ENCODE data around the gene CPA5. TPM values are rescaled to one million over a fixed set of nuclear protein-coding genes. Genes with fewer than 3 reads are reported as not detected.

The CPA5 gene
- total RNA-seq, 1 donor from 2014 or later = not detected

- Histone ChIP-seq H3K79me2 (ENCODE audit: low read depth) (no peaks in the 10 kb centered on the region), H3F3A (ENCODE audit: low read depth) (no peaks in the 10 kb centered on the region), H3K27ac (no peak overlapping the region), H3K9me3 (ENCODE audit: low read depth) (no peaks in the 10 kb centered on the region), H3K9ac (no peak overlapping the region), H3K36me3 (no peaks in the 10 kb centered on the region), H2AFZ (replicated peaks) (no peak overlapping the region), H3K27me3 (no peaks in the 10 kb centered on the region), H3K4me2 (no peak overlapping the region), H4K20me1 (ENCODE audit: low read depth) (no peaks in the 10 kb centered on the region), H3K4me3 (no peak overlapping the region), H3K4me1 (peaks cover 20% of the 10 kb centered on the region)
- no peak for DNase-seq (ENCODE audit: low spot score)
- H3K27me3 Mint-ChIP-seq (ENCODE audit: insufficient read depth, low read depth) = peaks cover 3% of the 10 kb centered on the region
- H3K36me3 Mint-ChIP-seq = peaks cover 10% of the 10 kb centered on the region
- H3K4me3 Mint-ChIP-seq = no peak overlapping the region
- no peaks in the 10 kb centered on the region for H3K9me3 Mint-ChIP-seq
- H3K27ac Mint-ChIP-seq = no peak overlapping the region
- TF ChIP-seq EZH2 (IDR thresholded peaks at IDR 0.05) (no peak), EZH2phosphoT487 (IDR thresholded peaks at IDR 0.05) (no peak), CTCF (IDR thresholded peaks at IDR 0.05) (no peak)
- H3K4me1 Mint-ChIP-seq = peaks cover 34% of the 10 kb centered on the region
These were observed 70.4 kb downstream of the CPA5 start for GRCh38 chr7:130415006-130415405.

- no peak for DNase-seq (ENCODE audit: low spot score)
- H3K9ac ChIP-seq = no peak overlapping the region
- no peaks in the 10 kb centered on the region for H3K36me3 ChIP-seq
- no peaks in the 10 kb centered on the region for H3K79me2 ChIP-seq (ENCODE audit: low read depth)
- H3K4me2 ChIP-seq = peak overlapping the region; percentile 6
- no peak overlapping the region for H3K4me3 ChIP-seq
- peaks cover 4% of the 10 kb centered on the region for H3F3A ChIP-seq (ENCODE audit: low read depth)
- H3K36me3 Mint-ChIP-seq = peaks cover 5% of the 10 kb centered on the region
- peak overlapping the region; percentile 20 for H3K27ac Mint-ChIP-seq
- H3K27me3 ChIP-seq = no peaks in the 10 kb centered on the region
- peaks cover 44% of the 10 kb centered on the region for H3K4me1 Mint-ChIP-seq
- peak overlapping the region; percentile 4 for H2AFZ ChIP-seq (replicated peaks)
- H3K4me3 Mint-ChIP-seq = no peak overlapping the region
- H3K9me3 ChIP-seq (ENCODE audit: low read depth) = no peaks in the 10 kb centered on the region
- H4K20me1 ChIP-seq (ENCODE audit: low read depth) = no peaks in the 10 kb centered on the region
- H3K27me3 Mint-ChIP-seq (ENCODE audit: insufficient read depth, low read depth) = peaks cover 3% of the 10 kb centered on the region
- no peaks in the 10 kb centered on the region for H3K9me3 Mint-ChIP-seq
- H3K4me1 ChIP-seq = peaks cover 36% of the 10 kb centered on the region
- H3K27ac ChIP-seq = no peak overlapping the region
- TF ChIP-seq EZH2 (IDR thresholded peaks at IDR 0.05) = no peak
- no peak for TF ChIP-seq CTCF (IDR thresholded peaks at IDR 0.05)
- TF ChIP-seq EZH2phosphoT487 (IDR thresholded peaks at IDR 0.05) = no peak
These were observed 72.6 kb downstream of the CPA5 start for GRCh38 chr7:130417213-130417612.

GRCh38 chr7:130418306-130418705, 73.7 kb downstream of the CPA5 start:
- H3K27me3 Mint-ChIP-seq (ENCODE audit: insufficient read depth, low read depth) = peaks cover 3% of the 10 kb centered on the region
- H3F3A ChIP-seq (ENCODE audit: low read depth) = peaks cover 4% of the 10 kb centered on the region
- H3K4me2 ChIP-seq = no peak overlapping the region
- no peak for DNase-seq (ENCODE audit: low spot score)
- H3K27me3 ChIP-seq = no peaks in the 10 kb centered on the region
- H3K79me2 ChIP-seq (ENCODE audit: low read depth) = no peaks in the 10 kb centered on the region
- H3K9me3 Mint-ChIP-seq = no peaks in the 10 kb centered on the region
- peaks cover 5% of the 10 kb centered on the region for H3K36me3 Mint-ChIP-seq
- H3K9ac ChIP-seq = no peak overlapping the region
- no peak overlapping the region for H3K4me3 ChIP-seq
- H3K27ac Mint-ChIP-seq = no peak overlapping the region
- no peak for TF ChIP-seq CTCF (IDR thresholded peaks at IDR 0.05)
- no peak for TF ChIP-seq EZH2phosphoT487 (IDR thresholded peaks at IDR 0.05)
- no peak for TF ChIP-seq EZH2 (IDR thresholded peaks at IDR 0.05)
- no peak overlapping the region for H3K27ac ChIP-seq
- H3K4me3 Mint-ChIP-seq = no peak overlapping the region
- peaks cover 44% of the 10 kb centered on the region for H3K4me1 Mint-ChIP-seq
- no peaks in the 10 kb centered on the region for H3K9me3 ChIP-seq (ENCODE audit: low read depth)
- no peaks in the 10 kb centered on the region for H3K36me3 ChIP-seq
- H3K4me1 ChIP-seq = peaks cover 41% of the 10 kb centered on the region
- H2AFZ ChIP-seq (replicated peaks) = no peak overlapping the region
- no peaks in the 10 kb centered on the region for H4K20me1 ChIP-seq (ENCODE audit: low read depth)

Other genes starting within 250 kb of the CPA5 start
- gene TMEM209, start 139.4 kb upstream of the CPA5 start, total RNA-seq (ENCODE audit: low replicate concordance) = 33.1 and 38.9 TPM in 2 replicates
- gene SSMEM1, start 137.0 kb upstream of the CPA5 start, total RNA-seq (ENCODE audit: low replicate concordance) = not detected in 2 replicates
- 0.65 and 0.82 TPM in 2 replicates for gene CPA2, start 78.0 kb upstream of the CPA5 start, total RNA-seq (ENCODE audit: low replicate concordance)
- not detected in 2 replicates for gene CPA4, start 51.7 kb upstream of the CPA5 start, total RNA-seq (ENCODE audit: low replicate concordance)
- not detected in 2 replicates for gene CPA1, start 35.7 kb downstream of the CPA5 start, total RNA-seq (ENCODE audit: low replicate concordance)
- 14.5 and 16.5 TPM in 2 replicates for gene CEP41, start 96.2 kb downstream of the CPA5 start, total RNA-seq (ENCODE audit: low replicate concordance)
- gene MEST, start 147.3 kb downstream of the CPA5 start, total RNA-seq (ENCODE audit: low replicate concordance) = 364 and 431 TPM in 2 replicates